ENCODE results near the gene CSF2RB. TPM values are rescaled to one million over a fixed set of nuclear protein-coding genes. Genes with fewer than 3 reads are reported as not detected.
"Not testable (repeated sequence)": the region's sequence is repeated elsewhere in the genome, so short reads cannot be mapped to it uniquely, and the experiment has no call there.

Gene CSF2RB
- total RNA-seq, 2 experiments from 2014 or later = 0.14 TPM; not detected in 1

- H3K27me3 Mint-ChIP-seq (ENCODE audit: low read depth) = peaks cover 2% of the 10 kb centered on the region
- H3K4me1 Mint-ChIP-seq (ENCODE audit: low read depth) = peaks cover 10% of the 10 kb centered on the region
- H3K9me3 Mint-ChIP-seq = no peaks in the 10 kb centered on the region
- CTCF ChIA-PET = interaction anchor here (1.1 to 4.1 kb wide), 18 partner anchors 8 to 433 kb away, joined by 3 to 21 read pairs (median 4); partner anchors contain the start of genes IFT27 and NCF4
- no peaks in the 10 kb centered on the region for H3K36me3 Mint-ChIP-seq (ENCODE audit: low read depth)
- intact Hi-C loops (cut with micrococcal nuclease) = loop anchor here (2.0 to 5.0 kb wide), 2 partner anchors 104 to 434 kb away; no protein-coding TSS in a partner anchor
- no peak for DNase-seq
- H3K4me3 Mint-ChIP-seq = peak overlapping the region; percentile 80
- H3K27ac Mint-ChIP-seq = no peak overlapping the region
Measured at GRCh38 chr22:36976606-36977005, 63.2 kb downstream of the CSF2RB start.

DNA sequence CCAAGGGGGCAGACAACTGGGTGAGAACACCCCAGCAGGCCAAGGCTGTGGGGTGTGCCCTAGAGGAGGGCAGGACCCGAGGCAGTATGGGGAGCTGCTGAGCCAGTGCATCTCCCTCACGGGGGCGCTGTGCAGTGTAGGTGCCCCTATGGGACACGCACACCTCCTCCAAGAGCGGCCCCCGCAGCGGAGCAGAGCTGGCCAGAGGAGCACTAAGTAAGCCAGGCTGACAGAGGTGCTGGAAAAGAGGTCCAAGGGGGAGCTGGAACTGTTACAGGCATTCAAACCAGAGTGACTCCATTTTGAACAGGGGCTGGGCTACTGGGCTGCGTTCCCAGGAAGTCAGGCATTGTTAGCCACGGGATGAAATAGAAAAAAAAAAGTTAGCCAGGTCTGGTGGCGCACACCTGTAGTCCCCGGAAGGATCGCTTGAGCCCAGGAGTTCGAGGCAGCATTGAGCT, 64.0 kb downstream of the CSF2RB start:
- no peaks in the 10 kb centered on the region for H3K9me3 Mint-ChIP-seq
- intact Hi-C loops (cut with micrococcal nuclease) = loop anchor here (2.0 to 5.0 kb wide), 2 partner anchors 105 to 435 kb away; no protein-coding TSS in a partner anchor
- CTCF ChIA-PET = interaction anchor here (0.7 to 4.1 kb wide), 30 partner anchors 9 to 434 kb away, joined by 3 to 21 read pairs (median 4); partner anchors contain the start of genes CSF2RB, IFT27 and NCF4

DNA sequence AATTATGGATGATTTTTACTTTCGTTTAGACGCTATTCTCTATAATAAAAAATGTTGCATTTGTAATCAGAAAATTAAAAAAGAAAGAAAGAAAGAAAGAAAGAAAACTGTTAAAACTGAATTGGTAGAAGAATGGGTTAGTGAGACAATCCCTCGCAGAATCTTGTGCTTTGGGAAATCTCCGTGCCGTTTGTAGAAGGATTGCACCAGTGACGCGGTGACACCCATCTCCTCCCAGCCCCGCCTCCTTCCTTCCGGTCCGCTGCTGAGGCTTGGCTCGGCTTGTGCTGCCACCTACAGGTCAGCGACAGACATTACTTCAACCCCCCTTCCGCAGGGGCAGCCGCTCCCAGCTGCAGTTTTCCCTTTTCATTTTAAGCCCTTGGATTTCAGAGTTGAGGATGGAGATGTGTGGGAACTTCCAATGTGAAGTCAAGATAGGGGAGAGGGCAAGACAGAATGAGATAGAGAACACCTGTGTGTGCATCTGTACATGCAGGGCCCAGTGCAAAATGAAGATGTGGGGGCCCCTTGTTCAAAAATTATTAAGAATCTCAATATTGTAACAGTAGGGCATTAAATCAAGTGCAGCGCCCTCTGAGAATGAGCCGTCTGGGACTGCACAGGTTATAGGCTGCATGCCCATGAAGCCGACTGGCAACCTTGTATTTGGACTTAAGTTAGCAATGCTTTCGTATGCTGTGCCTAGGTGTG, 64.7 kb downstream of the CSF2RB start:
- Mint-ChIP-seq H3K9me3 (no peaks in the 10 kb centered on the region), H3K27ac (peak overlapping the region; percentile 59), H3K27me3 (ENCODE audit: low read depth) (peaks cover 2% of the 10 kb centered on the region), H3K36me3 (ENCODE audit: low read depth) (no peaks in the 10 kb centered on the region), H3K4me3 (peak overlapping the region; percentile 80), H3K4me1 (ENCODE audit: low read depth) (peaks cover 10% of the 10 kb centered on the region)
- CTCF ChIA-PET = interaction anchor here (0.6 to 4.1 kb wide), 28 partner anchors 8 to 435 kb away, joined by 3 to 21 read pairs (median 4); partner anchors contain the start of genes CSF2RB, IFT27 and NCF4
- intact Hi-C loops (cut with micrococcal nuclease) = loop anchor here (1.0 to 5.0 kb wide), 6 partner anchors 106 to 435 kb away; partner anchors contain the start of gene IFT27
- DNase-seq = peak; percentile 95

More for the DNA sequence above, 64.0 kb downstream of the CSF2RB start:
- Mint-ChIP-seq H3K27ac (peak overlapping the region; percentile 81), H3K27me3 (ENCODE audit: low read depth) (peaks cover 2% of the 10 kb centered on the region), H3K4me1 (ENCODE audit: low read depth) (peaks cover 10% of the 10 kb centered on the region), H3K36me3 (ENCODE audit: low read depth) (no peaks in the 10 kb centered on the region), H3K4me3 (peak overlapping the region; percentile 80)
- DNase-seq = peak; percentile 83

DNA sequence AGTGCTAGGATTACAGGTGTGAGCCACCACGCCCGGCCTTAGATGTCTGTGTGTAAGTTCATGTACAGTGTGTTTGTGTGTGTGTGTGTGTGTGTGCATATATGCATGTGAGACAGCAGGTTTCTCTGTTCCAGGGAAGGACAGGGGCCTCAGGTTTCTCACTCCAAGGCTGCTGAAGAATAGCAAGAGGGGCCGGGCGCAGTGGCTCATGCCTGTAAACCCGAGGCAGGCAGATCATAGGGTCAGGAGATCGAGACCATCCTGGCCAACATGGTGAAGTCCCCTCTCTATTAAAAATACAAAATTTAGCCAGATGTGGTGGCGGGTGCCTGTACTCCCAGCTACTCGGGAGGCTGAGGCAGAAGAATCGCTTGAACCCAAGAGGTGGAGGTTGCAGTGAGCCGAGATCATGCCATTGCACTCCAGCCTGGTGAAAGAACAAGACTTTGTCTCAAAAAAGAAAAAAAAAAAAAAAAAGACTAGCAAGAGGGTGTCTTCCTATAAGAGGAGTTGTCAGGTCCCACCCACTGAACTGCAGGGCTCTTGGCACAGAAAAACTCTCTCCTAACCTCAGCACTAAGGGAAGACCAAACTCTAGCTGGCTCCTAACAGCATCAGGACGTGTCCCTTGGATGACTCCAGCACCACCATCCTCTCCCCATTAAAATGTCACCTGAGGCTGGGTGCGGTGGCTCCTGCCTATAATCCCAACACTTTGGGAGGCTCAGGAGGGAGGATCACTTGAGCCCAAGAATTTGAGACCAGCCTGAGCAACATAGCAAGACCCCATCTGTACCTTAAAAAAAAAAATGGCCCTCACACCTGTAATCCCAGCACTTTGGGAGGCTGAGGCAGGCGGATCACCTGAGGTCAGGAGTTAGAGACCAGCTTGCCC, 65.8 kb downstream of the CSF2RB start:
- Mint-ChIP-seq H3K9me3 (no peaks in the 10 kb centered on the region), H3K27ac (no peak overlapping the region), H3K4me1 (ENCODE audit: low read depth) (peaks cover 10% of the 10 kb centered on the region), H3K27me3 (ENCODE audit: low read depth) (peaks cover 2% of the 10 kb centered on the region), H3K36me3 (ENCODE audit: low read depth) (no peaks in the 10 kb centered on the region), H3K4me3 (no peak overlapping the region)
- intact Hi-C loops (cut with micrococcal nuclease) = loop anchor here (5.0 kb wide), 1 partner anchor 107 kb away; no protein-coding TSS in a partner anchor
- CTCF ChIA-PET = interaction anchor here (3.7 to 4.1 kb wide), 2 partner anchors 119 to 123 kb away, joined by 16 to 21 read pairs; partner anchors contain the start of gene NCF4
- DNase-seq = no peak

GRCh38 chr22:36981247-36981775, 67.9 kb downstream of the CSF2RB start:
- no peak overlapping the region for H3K27ac Mint-ChIP-seq
- H3K27me3 Mint-ChIP-seq (ENCODE audit: low read depth) = peaks cover 7% of the 10 kb centered on the region
- H3K4me3 Mint-ChIP-seq = no peak overlapping the region
- peaks cover 11% of the 10 kb centered on the region for H3K9me3 Mint-ChIP-seq
- DNase-seq = no peak
- CTCF ChIA-PET = interaction anchor here (0.6 to 1.4 kb wide), 10 partner anchors 8 to 673 kb away, joined by 3 to 5 read pairs (median 3); no protein-coding TSS in a partner anchor
- no peaks in the 10 kb centered on the region for H3K36me3 Mint-ChIP-seq (ENCODE audit: low read depth)
- intact Hi-C loops (cut with micrococcal nuclease) = no loop called here
- peaks cover 10% of the 10 kb centered on the region for H3K4me1 Mint-ChIP-seq (ENCODE audit: low read depth)

- intact Hi-C loops (cut with micrococcal nuclease) = no loop called here
- CTCF ChIA-PET = interaction anchor here (1.3 to 1.4 kb wide), 5 partner anchors 9 to 126 kb away, joined by 3 to 4 read pairs (median 3); no protein-coding TSS in a partner anchor
Measured at GRCh38 chr22:36982136-36982535, 68.7 kb downstream of the CSF2RB start.

GRCh38 chr22:36985211-36985889, 71.9 kb downstream of the CSF2RB start:
- no peak for DNase-seq
- Mint-ChIP-seq H3K4me1 (ENCODE audit: low read depth) (no peaks in the 10 kb centered on the region), H3K27ac (no peak overlapping the region), H3K4me3 (no peak overlapping the region), H3K36me3 (ENCODE audit: low read depth) (no peaks in the 10 kb centered on the region), H3K9me3 (peaks cover 13% of the 10 kb centered on the region), H3K27me3 (ENCODE audit: low read depth) (peaks cover 13% of the 10 kb centered on the region)
- CTCF ChIA-PET = no interaction called here
- intact Hi-C loops (cut with micrococcal nuclease) = no loop called here

More at GRCh38 chr22:36982136-36982535, 68.7 kb downstream of the CSF2RB start:
- Mint-ChIP-seq H3K36me3 (ENCODE audit: low read depth) (no peaks in the 10 kb centered on the region), H3K9me3 (peaks cover 13% of the 10 kb centered on the region), H3K4me3 (no peak overlapping the region), H3K27ac (no peak overlapping the region), H3K4me1 (ENCODE audit: low read depth) (peaks cover 9% of the 10 kb centered on the region), H3K27me3 (ENCODE audit: low read depth) (peaks cover 5% of the 10 kb centered on the region)
- DNase-seq = no peak

- intact Hi-C loops (cut with micrococcal nuclease) = loop anchor here (1.0 kb wide), 3 partner anchors 58 to 274 kb away; no protein-coding TSS in a partner anchor
- peak; percentile 79 for DNase-seq
Measured at GRCh38 chr22:36986242-36986821, 72.9 kb downstream of the CSF2RB start.

GRCh38 chr22:36988075-36988832, 74.8 kb downstream of the CSF2RB start:
- CTCF ChIA-PET = interaction anchor here (1.1 kb wide), 1 partner anchor 10 kb away, joined by 5 read pairs; no protein-coding TSS in a partner anchor
- H3K27me3 Mint-ChIP-seq (ENCODE audit: low read depth) = peaks cover 19% of the 10 kb centered on the region
- no peak for DNase-seq
- H3K36me3 Mint-ChIP-seq (ENCODE audit: low read depth) = no peaks in the 10 kb centered on the region
- H3K4me3 Mint-ChIP-seq = no peak overlapping the region
- H3K4me1 Mint-ChIP-seq (ENCODE audit: low read depth) = no peaks in the 10 kb centered on the region
- peaks cover 13% of the 10 kb centered on the region for H3K9me3 Mint-ChIP-seq
- intact Hi-C loops (cut with micrococcal nuclease) = no loop called here
- H3K27ac Mint-ChIP-seq = no peak overlapping the region

More at GRCh38 chr22:36986242-36986821, 72.9 kb downstream of the CSF2RB start:
- H3K27ac Mint-ChIP-seq = no peak overlapping the region
- CTCF ChIA-PET = interaction anchor here (0.7 to 1.3 kb wide), 8 partner anchors 9 to 274 kb away, joined by 3 to 9 read pairs (median 4); partner anchors contain the start of genes MPST and TST
- H3K36me3 Mint-ChIP-seq (ENCODE audit: low read depth) = no peaks in the 10 kb centered on the region
- H3K4me1 Mint-ChIP-seq (ENCODE audit: low read depth) = no peaks in the 10 kb centered on the region
- peaks cover 13% of the 10 kb centered on the region for H3K9me3 Mint-ChIP-seq
- H3K4me3 Mint-ChIP-seq = no peak overlapping the region
- H3K27me3 Mint-ChIP-seq (ENCODE audit: low read depth) = peaks cover 18% of the 10 kb centered on the region

GRCh38 chr22:36989012-36989411, 75.6 kb downstream of the CSF2RB start:
- H3K36me3 Mint-ChIP-seq (ENCODE audit: low read depth); H3K4me3 Mint-ChIP-seq; intact Hi-C loops (cut with micrococcal nuclease); H3K4me1 Mint-ChIP-seq (ENCODE audit: low read depth); H3K27ac Mint-ChIP-seq; DNase-seq: not testable (repeated sequence)
- Mint-ChIP-seq H3K27me3 (ENCODE audit: low read depth) (peaks cover 19% of the 10 kb centered on the region), H3K9me3 (peaks cover 13% of the 10 kb centered on the region)
- CTCF ChIA-PET = interaction anchor here (0.7 to 1.6 kb wide), 3 partner anchors 10 to 470 kb away, joined by 3 to 5 read pairs (median 3); no protein-coding TSS in a partner anchor

All from activated naive CD4-positive, alpha-beta T cell treated with anti-CD3 and anti-CD28 coated beads for 36 hours (primary cell).